SH-SY5Y (cell line): Measurements from ENCODE around the gene TBX18.

Experiments used
- GATA2 ChIP-seq: IDR thresholded peaks from 2 replicates; pipeline ENCODE4 v1.6.1; 2011; ENCODE audit warnings: mild to moderate bottlenecking, low read depth, low read length
- GATA3 ChIP-seq: IDR thresholded peaks from 2 replicates; pipeline ENCODE4 v1.6.1; 2011; ENCODE audit warnings: low read depth, mild to moderate bottlenecking, low read length, moderate library complexity

Gene TBX18

DNA sequence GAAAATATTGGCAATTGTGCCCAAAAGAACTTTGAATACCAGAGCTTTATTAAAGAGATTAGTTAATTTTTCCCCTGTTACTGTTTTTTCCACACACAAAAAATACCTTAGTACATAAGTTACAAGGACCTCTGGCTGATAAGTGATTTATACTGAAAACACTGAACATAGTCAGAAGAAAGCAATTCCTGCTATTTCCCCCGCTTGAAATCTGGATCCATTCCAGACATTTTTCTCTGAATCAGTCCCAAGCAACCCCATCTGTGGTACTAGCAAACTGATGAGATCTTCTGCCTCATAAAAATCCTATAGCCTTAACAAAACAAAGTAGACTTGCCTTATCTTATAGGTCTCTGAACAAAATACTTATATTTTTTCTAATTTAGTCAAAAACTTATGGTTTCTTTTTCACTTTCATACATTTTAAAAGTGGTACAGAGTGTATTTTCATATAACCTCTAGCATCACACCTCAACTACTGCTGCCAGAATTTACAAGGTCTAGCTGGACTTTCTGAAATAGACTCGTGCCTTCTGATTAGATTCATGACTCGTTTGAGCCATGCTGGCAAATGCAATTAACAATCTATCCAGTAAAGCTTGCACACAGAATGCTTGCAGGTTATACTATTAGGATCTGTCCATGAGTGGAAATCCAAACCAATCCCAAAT lies 111.9 kb downstream of the TBX18 start:
- no peak for TF ChIP-seq GATA3
- no peak for TF ChIP-seq GATA2

DNA sequence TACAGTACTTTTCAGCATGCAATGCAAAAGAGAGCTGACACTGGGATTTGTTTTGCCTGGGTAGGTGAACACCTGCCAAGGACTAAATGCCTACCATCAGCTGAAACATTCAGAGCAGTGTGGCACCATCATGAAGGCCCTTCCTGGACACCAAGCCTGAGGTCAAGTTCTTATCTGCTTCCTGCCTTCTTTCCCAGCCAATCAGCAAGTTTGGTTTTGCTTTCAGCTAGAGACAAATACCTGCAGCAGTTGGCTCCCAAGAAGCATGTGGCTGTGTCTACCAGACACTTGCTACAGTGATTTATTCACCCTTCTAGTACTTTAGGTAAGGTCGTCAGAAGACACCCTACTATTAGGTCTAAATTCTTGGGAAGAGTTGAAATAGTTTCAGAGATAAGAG lies 112.8 kb downstream of the TBX18 start:
- TF ChIP-seq GATA2 (no peak), GATA3 (no peak)

DNA sequence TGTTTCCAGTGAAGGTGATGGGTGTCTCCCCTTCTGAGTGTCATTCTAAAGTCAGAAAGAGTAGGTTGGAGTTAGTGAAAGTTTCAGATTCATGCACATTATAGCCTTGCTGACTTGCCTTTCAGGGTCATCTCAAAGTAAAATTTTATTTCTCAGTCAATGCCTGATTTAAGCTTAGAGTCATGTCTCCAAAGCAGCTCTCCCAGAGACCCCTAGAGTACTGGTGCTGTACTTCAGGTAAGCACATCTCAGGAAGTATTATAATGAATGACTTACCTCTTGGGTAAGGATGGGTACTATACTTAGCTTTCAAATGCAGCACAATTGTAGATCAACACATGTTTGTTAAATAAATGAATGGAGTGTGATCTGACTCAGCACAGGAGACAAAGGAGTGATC lies 116.0 kb downstream of the TBX18 start:
- TF ChIP-seq GATA3 (no peak), GATA2 (no peak)

DNA sequence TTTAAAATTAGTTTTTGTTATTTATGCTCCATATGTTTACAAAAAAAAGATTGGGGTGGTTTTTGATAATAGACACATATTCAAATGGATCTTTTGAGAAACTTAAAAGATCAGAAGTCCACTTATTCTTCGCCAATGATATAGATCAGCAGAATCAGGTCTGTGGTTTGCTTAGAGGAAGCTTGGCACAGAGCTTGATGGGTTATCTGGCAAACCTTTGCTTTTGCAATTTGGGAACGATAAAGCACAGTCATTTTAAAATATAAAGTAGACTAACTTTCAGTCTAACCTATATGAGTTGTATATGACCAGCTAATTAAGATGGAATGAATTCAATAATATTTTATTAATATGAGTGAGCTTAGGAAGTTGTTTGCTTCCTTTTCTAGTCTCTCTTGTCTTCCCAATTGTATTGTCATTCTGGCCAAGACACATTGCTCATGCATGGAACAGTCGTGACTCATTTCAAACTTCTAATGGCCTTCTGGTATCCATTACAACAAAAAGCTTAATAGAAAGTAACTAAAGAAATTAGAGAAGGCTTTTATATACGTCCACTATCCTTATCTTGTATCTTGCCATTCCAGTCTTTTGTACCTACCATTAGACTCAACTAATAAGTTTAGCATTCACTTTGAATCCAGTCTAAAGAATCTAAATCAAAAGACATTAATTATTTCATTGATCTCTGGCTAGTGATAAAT lies 118.7 kb downstream of the TBX18 start:
- TF ChIP-seq GATA2 (no peak), GATA3 (no peak)

DNA sequence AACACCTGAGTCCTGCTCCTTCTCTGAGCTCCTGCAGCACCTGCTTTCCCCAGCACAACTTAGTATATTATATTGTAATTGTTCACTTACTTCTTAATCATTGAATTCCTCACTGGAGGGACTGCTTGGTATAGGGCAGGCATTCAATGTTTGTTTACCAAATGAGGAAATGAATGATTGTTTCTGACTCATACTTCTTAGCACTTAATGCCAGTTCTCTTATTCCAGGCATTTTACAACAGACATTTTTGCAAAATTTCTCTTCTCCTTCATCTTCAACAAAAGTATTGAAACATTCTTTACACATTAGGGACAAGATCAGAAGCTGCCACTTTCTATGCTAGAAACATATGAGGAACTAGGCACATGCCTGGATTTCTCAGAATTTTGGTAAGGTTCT lies 119.4 kb downstream of the TBX18 start:
- TF ChIP-seq GATA3 (no peak), GATA2 (no peak)

DNA sequence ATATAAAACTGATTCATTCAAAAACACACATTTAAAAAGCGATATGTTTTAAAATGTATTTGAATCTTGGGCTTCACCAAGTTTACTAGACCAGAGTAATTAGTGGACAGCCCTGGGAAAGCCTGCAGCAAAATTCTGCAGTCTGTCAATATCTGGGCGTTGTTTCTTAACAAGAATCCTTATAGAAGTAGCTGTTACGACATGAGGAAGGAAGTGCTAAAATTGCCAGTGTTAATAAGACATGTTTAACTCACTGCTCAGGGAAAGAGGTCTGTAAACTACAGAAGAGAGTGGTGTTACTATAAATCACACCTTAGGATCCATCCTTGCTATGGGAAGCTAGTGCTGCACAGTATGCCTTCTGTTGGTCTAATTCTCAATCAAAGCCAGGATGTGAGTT lies 120.6 kb downstream of the TBX18 start:
- TF ChIP-seq GATA3 (no peak), GATA2 (no peak)

DNA sequence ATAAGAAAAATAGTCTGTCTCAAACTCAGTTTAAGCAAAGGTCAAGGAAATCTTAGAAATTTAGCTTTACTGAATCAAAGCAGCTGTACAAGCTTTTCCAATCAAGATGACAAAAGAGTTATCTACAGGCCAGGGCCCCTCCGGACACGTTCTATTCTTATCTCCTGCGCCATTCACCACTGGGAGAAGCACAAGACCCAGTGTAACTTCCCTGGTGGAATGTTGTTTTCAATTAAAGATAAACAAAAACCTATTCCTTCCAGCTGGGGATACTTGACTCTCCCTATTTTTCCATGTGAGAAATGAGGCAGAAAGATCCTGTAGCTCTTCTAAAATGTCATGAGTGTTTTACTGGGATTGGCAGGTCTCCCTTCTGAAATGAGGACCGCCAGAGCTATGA lies 123.3 kb downstream of the TBX18 start:
- TF ChIP-seq GATA3 (no peak), GATA2 (no peak)

DNA sequence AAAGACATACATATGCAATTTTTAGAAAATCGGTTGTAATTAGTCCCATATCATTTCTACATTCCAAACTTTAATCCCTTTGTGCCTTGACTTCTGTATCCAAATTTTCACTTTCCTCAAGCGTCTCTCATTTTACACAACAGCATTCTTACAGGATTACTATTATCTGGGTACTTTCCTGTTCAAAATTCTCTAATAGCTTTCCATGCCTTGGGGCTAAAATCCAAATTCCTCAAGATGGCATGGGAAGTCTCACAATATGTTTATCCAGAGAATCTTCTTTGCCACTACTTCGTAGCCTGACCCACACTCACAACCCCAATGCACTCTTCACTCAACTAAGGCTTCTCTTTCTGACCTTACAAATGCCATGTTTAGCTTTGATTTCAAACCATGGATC lies 125.0 kb downstream of the TBX18 start:
- TF ChIP-seq GATA2 (no peak), GATA3 (no peak)

DNA sequence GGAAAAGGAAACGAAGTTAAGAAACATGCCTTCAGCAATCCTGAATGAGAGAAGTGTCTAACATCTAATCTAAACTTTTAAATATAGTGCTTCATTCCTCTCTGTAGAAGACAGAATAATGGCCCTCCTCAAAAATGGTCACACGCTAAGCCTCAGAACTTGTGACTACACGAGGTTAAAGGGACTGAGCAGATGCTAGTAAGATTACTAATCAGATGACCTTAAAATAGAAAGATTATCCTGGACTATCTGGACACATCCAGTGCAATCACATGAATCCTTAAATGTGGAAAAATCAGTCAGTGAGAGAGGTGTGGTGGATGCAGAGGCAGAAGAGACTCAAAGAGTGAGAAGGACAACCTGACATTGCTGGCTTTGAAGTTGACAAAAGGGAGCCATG lies 126.1 kb downstream of the TBX18 start:
- TF ChIP-seq GATA2 (no peak), GATA3 (no peak)
